ENCODE data around the gene FREY1.
"Not testable (repeated sequence)": the region's sequence is repeated elsewhere in the genome, so short reads cannot be mapped to it uniquely, and the experiment has no call there.

FREY1 gene

GRCh38 chr11:45913514-45913913 is 6.4 kb upstream of the FREY1 start:
- DNase-seq: no peak

DNA sequence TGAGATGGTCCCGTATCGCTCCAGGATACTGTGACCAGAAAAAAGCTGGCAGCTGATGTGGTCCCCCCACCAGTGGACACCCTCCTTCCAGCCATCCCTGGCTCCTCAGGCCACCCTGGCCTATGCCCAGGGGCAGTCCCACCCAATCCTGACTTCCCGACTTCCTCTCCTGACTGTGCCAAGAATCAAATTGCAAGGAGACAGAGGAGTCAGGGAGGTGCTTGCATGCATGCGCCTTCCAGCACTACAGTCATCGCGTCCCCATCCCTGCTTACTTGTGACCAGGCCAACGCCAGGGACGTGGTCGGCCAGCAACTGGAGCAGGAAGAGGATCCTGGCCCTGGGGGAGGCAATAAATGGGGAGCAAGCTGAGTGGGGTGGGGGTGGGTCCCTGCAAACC is 3.6 kb upstream of the FREY1 start:
- DNase-seq: no peak

- DNase-seq: no peak
Observed at GRCh38 chr11:45909594-45910475, 2.8 kb upstream of the FREY1 start.

- no peak for DNase-seq
Observed at GRCh38 chr11:45907911-45908370, 870 bp upstream of the FREY1 start.

GRCh38 chr11:45906096-45906682 is 882 bp downstream of the FREY1 start:
- DNase-seq: no peak

DNA sequence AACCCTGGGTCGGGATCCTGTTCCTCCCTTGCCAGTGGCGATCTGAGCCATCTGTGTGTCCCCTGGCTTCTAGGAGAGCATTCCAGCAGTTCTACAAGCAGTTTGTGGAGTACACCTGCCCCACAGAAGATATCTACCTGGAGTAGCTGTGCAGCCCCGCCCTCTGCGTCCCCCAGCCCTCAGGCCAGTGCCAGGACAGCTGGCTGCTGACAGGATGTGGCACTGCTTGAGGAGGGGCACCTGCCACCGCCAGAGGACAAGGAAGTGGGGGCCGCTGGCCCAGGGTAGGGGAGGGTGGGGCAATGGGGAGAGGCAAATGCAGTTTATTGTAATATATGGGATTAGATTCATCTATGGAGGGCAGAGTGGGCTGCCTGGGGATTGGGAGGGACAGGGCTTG is 1.5 kb downstream of the FREY1 start:
- DNase-seq: not testable (repeated sequence)

DNA sequence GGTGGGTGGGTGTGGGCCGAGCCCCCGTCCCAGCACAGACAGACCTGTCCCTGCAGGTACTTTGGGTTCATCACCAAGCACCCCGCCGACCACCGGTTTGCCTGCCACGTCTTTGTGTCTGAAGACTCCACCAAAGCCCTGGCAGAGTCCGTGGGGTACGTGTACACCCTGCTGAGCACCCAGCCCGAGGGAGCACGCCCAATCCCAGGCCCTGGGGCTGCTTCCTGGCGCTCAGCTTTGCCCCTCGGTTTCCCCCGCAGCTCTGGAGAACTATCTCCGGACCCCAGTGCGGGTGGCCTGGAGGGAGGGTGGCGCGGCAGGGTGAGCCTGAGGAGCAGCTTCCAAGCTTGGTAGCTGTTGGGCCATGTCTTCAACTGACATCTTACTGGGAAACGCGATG is 2.0 kb downstream of the FREY1 start:
- DNase-seq: no peak

GRCh38 chr11:45904309-45904915 is 2.7 kb downstream of the FREY1 start:
- no peak for DNase-seq

DNA sequence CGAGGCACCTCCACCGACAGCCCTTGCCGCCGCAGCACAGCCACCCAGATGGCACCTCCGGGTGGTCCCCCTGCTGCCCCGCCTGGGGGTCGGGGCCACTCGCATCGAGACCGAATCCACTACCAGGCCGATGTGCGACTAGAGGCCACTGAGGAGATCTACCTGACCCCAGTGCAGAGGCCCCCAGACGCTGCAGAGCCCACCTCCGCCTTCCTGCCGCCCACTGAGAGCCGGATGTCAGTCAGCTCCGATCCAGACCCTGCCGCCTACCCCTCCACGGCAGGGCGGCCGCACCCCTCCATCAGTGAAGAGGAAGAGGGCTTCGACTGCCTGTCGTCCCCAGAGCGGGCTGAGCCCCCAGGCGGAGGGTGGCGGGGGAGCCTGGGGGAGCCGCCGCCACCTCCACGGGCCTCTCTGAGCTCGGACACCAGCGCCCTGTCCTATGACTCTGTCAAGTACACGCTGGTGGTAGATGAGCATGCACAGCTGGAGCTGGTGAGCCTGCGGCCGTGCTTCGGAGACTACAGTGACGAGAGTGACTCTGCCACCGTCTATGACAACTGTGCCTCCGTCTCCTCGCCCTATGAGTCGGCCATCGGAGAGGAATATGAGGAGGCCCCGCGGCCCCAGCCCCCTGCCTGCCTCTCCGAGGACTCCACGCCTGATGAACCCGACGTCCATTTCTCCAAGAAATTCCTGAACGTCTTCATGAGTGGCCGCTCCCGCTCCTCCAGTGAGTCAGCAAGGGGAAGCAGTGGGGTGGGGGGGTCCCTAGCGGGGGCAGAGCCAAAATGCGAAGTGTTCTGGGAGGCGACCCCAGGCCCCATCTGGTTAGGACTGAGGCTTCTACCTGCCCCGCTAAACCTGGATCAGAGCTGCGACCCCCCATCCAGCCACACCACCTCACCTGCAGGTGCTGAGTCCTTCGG is 4.4 kb downstream of the FREY1 start:
- DNase-seq: no peak

GRCh38 chr11:45901626-45902025 is 5.4 kb downstream of the FREY1 start:
- no peak for DNase-seq

DNA sequence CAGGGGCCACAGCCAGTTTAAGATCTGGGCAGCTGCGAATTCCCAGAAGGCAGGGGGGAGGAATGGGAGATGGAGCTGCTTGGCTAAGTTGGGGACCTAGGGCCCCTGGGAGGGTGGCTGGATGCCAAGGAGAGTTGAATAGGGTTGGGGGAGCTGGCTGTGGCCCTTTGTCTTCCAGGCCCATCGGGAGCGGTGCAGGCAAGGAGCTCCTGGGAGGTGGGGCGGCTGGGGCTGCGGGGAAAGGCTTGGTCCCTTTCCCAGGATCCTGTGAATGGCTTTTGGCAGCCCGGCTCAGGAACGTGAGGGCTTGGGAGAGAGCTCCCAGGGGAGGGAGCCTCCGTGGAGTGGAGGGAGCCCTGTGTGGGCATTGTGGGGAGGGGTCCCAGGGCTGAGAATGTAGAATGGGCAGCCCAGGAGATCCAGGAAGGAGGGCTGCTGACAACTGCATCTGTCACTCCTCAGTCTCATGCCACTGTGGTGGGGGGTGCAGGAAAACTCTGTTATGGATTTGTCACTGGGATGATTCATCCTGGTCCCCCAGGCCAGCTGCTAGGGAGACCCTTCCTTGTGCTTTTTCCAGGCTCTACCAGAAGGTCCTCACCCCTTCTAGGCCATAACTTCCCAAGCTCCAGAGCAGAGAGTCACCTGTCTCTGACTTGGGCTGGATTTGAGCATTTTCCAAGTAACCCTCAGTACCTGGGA is 6.0 kb downstream of the FREY1 start:
- DNase-seq: no peak

GRCh38 chr11:45900175-45900800 is 6.8 kb downstream of the FREY1 start:
- not testable (repeated sequence) for DNase-seq

- DNase-seq: no peak
Observed at GRCh38 chr11:45899448-45900174, 7.5 kb downstream of the FREY1 start.

GRCh38 chr11:45899086-45899447 is 8.0 kb downstream of the FREY1 start:
- DNase-seq: no peak

GRCh38 chr11:45897556-45897955 is 9.5 kb downstream of the FREY1 start:
- DNase-seq: no peak

DNA sequence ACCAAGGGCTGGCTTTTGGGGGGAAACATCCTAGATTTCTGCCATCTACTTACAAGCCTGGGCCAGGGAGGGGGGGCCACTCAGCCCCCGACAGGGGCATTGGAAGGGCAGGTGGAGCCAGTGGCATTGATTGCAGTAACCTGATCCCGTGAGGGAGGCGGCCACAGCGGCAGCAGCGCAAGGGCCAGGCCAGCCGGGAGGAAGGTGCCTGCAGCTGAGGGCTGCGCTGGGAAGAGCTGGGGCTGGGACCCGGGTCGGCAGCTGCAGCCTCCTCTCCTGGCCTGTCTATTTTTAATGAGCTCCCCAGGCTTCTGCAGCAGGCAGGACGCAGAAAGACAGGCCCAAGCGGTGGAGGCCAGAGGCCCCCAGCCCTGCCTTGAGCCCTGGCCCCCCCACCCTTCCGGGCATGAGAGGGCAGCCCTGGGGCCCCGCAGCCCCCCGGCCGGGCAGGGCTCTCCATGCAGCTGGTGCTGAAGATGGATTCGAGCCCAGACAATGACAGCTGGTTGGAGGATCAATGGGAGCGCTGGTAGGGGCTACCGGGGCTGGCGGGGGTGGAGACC is 10.6 kb downstream of the FREY1 start:
- no peak for DNase-seq

DNA sequence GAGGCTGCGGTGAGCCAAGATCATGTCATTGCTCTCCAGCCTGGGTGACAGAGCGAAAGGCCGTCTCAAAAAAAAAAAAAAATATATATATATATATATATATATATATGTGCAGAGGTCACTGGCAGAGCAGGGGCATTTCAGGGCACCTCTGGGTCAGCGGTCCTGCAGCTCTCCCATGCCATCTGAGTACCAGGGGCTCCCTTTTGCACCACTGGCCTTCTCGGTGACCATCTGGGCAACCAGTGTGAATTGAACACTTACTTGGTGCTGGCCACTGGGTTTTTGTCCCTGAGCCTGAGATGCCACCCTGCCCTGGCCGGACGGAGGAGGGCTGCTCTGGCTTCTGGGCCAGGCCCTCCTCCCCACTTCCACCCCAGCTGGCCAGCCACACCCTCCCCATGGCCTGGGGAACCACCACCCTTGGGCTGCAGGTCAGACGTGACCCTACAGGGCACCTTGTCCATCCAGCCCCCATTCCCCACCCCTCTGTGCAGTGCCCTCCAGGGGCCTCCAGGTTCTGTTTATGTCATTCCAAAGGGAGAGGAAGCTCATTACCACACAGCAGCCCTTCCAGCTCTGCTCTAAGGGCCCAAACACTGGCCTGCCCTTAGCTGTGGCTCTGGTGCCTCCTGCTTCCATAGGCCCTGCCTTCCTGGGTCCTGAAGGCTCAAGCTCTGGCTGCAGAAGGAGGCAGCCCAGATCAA is 11.4 kb downstream of the FREY1 start:
- no peak for DNase-seq

GRCh38 chr11:45894555-45895247 is 12.4 kb downstream of the FREY1 start:
- DNase-seq: no peak

- DNase-seq: no peak
Observed at GRCh38 chr11:45892856-45893255, 14.2 kb downstream of the FREY1 start.

Data from NK-92 treated with Interleukin-12 subunit alpha and Interleukin-12 subunit beta, amount 100 ng/mL, for 24 hours (cell line).